Measurements from ENCODE around the gene GPR142.

Gene GPR142

DNA sequence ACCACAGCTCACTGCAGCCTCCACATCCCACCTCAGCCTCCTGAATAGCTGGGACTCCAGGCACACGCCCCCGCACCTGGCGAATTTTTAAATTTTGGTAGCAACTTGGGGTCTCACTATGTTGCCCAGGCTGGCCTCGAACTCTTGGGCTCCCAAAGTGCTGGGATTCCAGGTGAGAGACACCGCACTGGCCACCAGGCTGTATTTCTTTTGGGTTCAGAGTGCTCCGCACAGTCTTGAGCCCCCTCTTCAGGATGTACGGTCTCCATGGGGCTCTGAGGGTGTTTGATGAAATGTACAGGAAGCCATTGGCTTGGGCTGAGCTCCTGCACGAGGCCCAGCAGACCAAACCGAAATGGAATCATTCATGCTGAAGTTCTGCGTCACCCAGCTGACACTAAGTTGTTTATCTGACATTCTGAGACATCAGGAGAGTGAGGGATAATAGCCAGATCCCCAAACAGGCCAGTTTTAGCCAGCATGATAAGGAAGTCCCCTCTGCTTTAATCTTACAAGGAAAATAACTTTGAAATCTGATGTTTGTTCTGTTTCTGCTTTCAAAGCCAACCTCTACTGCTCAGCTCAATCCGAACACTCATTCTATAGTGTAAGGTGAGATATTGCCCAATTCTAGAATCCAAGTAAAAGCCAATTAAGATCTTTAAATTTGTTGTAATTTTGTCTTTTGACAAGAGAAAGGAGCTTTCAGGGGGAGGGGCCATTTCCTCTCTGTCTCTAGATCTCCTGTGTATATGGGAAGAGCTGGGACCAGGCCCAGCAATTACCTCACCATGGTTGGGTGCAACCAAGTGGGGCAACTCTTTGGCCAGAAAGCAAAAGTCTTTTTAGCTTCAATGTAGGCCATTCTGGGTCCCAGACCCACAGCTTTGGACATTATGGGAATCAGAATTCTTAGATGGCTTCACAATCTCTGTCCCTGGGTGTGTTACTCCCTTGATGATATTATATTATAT lies 23.7 kb downstream of the GPR142 start:
- in situ Hi-C loops (cut with HindIII; ENCODE audit: low sequenced_read_pairs), result no loop called here
- DNase-seq (ENCODE audit: low read depth, low spot score), result no peak
- H3K4me3 ChIP-seq (ENCODE audit: low read depth, low read length), result no peak overlapping the region
- TF ChIP-seq, protein P1, sequence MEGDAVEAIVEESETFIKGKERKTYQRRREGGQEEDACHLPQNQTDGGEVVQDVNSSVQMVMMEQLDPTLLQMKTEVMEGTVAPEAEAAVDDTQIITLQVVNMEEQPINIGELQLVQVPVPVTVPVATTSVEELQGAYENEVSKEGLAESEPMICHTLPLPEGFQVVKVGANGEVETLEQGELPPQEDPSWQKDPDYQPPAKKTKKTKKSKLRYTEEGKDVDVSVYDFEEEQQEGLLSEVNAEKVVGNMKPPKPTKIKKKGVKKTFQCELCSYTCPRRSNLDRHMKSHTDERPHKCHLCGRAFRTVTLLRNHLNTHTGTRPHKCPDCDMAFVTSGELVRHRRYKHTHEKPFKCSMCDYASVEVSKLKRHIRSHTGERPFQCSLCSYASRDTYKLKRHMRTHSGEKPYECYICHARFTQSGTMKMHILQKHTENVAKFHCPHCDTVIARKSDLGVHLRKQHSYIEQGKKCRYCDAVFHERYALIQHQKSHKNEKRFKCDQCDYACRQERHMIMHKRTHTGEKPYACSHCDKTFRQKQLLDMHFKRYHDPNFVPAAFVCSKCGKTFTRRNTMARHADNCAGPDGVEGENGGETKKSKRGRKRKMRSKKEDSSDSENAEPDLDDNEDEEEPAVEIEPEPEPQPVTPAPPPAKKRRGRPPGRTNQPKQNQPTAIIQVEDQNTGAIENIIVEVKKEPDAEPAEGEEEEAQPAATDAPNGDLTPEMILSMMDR (IDR thresholded peaks at IDR 0.05; ENCODE audit: low read depth, low read length), result no peak

DNA sequence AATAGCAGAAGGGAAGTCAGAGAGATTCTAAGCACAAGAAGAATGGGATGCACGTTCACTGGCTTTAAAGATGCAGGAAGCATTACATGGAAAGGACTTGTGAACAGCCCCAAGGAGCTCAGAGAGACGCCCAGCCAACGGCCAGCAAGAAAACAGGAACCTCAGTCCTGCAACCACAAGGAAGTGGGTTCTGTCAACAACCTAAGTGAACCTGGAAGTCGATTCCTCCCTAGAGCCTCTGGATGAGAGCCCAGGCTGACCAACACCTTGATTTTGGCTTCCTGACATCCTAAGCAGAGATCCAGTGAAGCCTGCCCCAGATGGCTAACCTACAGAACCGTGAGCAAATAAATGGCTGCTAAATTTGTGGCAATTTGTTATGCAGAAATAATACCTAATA lies 24.5 kb downstream of the GPR142 start:
- no peak for DNase-seq (ENCODE audit: low read depth, low spot score)
- in situ Hi-C loops (cut with HindIII; ENCODE audit: low sequenced_read_pairs), result no loop called here
- no peak overlapping the region for H3K4me3 ChIP-seq (ENCODE audit: low read depth, low read length)
- TF ChIP-seq, protein P1 (IDR thresholded peaks at IDR 0.05; ENCODE audit: low read depth, low read length), result no peak

DNA sequence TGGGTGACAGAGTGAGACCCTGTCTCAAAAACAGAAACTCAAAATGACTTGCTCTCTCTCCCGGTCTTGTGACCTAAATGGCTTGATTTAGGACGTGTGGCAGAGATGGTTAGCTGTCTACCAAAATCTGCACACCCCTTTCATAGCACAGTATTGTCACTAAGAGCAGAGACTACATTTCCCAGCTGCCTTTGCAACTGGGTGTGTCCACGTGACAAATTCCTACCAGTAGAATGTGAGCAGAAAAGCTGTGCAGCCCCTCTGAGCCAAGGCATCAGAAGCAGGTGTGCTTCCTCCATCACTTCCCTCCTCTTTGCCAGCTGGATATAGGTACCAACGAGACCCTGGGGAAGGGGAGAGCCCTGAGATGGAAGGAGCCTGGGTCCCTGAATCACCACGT lies 25.5 kb downstream of the GPR142 start:
- DNase-seq (ENCODE audit: low read depth, low spot score), result no peak
- in situ Hi-C loops (cut with HindIII; ENCODE audit: low sequenced_read_pairs), result no loop called here
- TF ChIP-seq, protein P1 (IDR thresholded peaks at IDR 0.05; ENCODE audit: low read depth, low read length), result no peak
- no peak overlapping the region for H3K4me3 ChIP-seq (ENCODE audit: low read depth, low read length)

DNA sequence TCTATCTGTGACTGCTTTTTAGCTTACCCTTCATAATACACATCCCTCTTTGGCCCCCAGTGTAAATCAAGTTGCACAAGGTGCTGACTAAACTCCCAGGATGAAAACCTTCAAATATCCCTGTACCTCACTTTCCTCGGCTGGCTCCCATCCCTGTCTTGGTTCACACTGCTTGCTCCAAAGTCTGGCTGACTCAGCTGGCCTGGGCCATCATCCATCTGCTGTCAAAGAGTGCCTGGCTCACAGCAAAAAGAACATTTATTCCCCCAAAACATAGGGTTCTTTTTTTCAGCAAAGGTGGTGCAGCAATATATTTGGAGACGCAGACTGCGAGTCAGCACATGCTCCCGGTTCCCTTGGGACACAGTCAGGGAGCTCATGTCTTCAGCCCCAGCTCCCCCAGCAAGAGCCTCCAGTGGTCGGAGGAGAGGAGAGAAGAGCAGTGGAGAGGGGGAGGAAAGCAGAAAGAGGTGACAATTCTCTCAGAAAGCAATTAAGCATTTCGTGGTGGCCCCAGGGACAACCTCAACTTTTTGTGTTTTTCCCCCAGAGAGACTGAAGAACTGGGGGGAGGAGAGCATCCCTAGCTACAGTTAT lies 26.1 kb downstream of the GPR142 start:
- in situ Hi-C loops (cut with HindIII; ENCODE audit: low sequenced_read_pairs), result no loop called here
- DNase-seq (ENCODE audit: low read depth, low spot score), result no peak
- H3K4me3 ChIP-seq (ENCODE audit: low read depth, low read length), result no peak overlapping the region
- TF ChIP-seq, protein P1 (IDR thresholded peaks at IDR 0.05; ENCODE audit: low read depth, low read length), result no peak

DNA sequence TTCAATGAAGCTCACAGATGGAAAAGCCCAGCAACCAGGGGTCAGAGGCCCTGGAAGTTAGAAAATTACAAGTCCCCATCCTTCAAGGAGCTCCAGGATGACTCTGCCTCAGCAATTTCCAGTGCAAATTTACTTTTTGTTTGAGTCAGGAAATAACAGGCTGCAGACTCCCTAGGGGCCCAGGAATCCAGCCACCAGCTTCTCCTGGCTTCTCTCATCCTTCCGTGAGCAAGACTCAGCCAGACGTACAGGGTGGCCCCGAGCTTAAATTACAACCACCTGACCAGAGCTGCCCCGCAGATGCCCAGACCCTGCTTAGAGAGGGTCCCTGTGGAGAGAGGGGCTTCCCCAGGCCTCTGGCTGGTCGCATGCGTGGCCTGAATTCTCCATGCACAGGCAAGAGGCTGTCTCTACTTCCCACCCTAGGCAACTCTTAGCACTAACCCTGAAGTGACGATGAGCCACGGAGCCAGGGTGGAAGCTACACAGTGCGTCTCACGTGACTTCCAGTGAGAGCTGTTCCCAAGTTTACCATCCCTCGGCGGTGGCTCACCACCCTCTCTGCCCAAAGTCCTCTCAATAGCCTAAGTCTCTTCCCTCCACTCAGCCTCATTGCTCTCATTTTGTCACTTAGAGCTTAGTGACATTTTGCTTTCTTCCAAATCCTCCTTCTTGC lies 27.1 kb downstream of the GPR142 start:
- TF ChIP-seq, protein P1 (IDR thresholded peaks at IDR 0.05; ENCODE audit: low read depth, low read length), result no peak
- no peak for DNase-seq (ENCODE audit: low read depth, low spot score)
- H3K4me3 ChIP-seq (ENCODE audit: low read depth, low read length), result no peak overlapping the region
- in situ Hi-C loops (cut with HindIII; ENCODE audit: low sequenced_read_pairs), result no loop called here

DNA sequence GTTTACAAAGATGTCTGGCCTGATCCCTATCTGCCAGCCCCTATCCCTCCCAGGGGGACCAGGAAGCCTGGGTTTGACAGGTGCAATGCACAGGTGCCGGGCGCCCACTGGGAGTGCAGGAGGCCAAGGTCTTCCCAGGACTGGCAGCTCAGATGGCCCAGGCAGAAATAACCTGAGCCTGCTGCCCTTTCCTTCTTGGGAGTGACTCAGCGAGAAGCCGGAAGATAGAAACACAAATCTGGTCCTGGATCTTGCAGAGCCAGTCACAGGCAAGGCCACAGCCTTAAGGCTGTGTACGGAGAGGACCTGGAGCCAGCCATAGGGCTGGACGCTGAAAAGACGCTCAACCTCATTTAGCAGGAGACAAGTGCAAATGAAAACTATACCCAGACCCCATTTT lies 27.7 kb downstream of the GPR142 start:
- H3K4me3 ChIP-seq (ENCODE audit: low read depth, low read length), result no peak overlapping the region
- in situ Hi-C loops (cut with HindIII; ENCODE audit: low sequenced_read_pairs), result no loop called here
- DNase-seq (ENCODE audit: low read depth, low spot score), result no peak
- TF ChIP-seq, protein P1 (IDR thresholded peaks at IDR 0.05; ENCODE audit: low read depth, low read length), result no peak

Measured in astrocyte of the spinal cord (primary cell).